Liver (tissue), 3 donors: Measurements from ENCODE around the gene NDUFC2.

Source experiments
- CTCF ChIP-seq: fragments of 150-350 bp; IDR thresholded peaks from 2 replicates; pipeline ENCODE4 v1.5.1; 2017; ENCODE audit warnings: improper control_type of control experiment, low read depth, low read length; ENCODE audit not compliant: missing input control
- RAD21 ChIP-seq, 2 donors: IDR thresholded peaks; 2 replicates each; pipeline ENCODE4 v1.6.1; 2016; ENCODE audit warnings: antibody characterized with exemption in 2 of 2, mild to moderate bottlenecking in 2 of 2
- donor health status: healthy.
- donor health status: healthy.

GRCh38 chr11:78099666-78100065 lies 20.0 kb upstream of the NDUFC2 start:
- TF ChIP-seq RAD21 (IDR thresholded peaks at IDR 0.05) (no peak), CTCF (no peak)
